ENCODE measurements around the gene SLC4A1AP.
A peak's percentile ranks its signal among the peaks of the same experiment; 100 is the strongest.
"Not testable (repeated sequence)": the region's sequence is repeated elsewhere in the genome, so short reads cannot be mapped to it uniquely, and the experiment has no call there.

The SLC4A1AP gene

DNA sequence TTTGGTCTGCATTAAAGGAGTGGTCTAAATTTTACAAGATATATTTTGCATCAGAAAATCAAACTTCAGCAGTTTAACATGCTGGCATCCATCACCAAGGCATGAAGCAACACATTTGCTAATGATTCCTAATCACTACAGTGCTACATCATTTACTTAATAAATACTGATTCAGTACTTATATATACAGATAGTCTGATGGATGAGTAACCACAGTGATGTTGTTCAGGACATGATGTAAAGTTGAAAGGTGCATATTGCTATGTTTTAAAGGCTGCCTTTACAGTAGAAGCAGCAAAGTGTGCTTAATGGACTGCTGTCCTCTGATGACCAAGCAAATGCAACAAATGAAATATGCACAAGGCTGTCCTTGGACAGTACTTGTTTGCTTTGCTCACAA, 11.3 kb upstream of the SLC4A1AP start:
- DNase-seq: no peak

DNA sequence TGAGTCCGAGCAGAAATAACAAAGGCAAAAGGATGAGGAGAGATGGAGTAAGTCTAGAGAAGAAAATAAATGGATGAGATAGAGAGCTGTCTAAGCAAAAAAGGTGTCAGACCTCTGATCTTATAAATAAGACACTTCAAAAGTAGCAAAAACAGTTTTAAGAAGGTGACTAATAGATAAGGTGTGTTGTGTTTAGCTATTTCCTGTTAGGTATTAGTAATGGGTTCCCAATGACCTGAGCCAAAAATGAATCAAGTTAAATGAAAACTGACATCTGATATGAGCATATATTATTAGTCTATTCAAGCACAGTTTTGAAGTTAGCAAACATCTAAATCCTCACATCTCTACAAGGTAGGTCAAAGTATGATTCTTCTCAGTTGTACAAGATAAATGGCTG, 10.9 kb upstream of the SLC4A1AP start:
- no peak for DNase-seq

DNA sequence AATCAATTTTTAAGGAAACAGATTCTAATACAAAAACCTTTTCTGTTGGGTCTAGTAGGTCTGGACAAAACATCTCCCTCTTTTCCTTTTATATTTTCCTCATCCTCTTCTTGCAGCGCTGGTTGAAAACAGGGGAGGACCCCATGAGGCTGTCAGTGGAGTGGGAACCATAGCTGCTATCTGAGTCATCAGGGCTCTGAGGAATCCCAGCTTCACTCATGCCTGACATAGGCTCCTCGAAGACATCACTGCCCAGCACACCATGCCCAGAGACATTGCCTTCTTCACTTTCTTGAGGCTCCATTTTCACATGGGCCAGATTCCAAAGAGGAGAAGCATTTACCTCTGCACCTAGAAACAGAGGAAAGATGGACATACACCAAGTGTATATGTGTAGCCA, 10.3 kb upstream of the SLC4A1AP start:
- DNase-seq: no peak

DNA sequence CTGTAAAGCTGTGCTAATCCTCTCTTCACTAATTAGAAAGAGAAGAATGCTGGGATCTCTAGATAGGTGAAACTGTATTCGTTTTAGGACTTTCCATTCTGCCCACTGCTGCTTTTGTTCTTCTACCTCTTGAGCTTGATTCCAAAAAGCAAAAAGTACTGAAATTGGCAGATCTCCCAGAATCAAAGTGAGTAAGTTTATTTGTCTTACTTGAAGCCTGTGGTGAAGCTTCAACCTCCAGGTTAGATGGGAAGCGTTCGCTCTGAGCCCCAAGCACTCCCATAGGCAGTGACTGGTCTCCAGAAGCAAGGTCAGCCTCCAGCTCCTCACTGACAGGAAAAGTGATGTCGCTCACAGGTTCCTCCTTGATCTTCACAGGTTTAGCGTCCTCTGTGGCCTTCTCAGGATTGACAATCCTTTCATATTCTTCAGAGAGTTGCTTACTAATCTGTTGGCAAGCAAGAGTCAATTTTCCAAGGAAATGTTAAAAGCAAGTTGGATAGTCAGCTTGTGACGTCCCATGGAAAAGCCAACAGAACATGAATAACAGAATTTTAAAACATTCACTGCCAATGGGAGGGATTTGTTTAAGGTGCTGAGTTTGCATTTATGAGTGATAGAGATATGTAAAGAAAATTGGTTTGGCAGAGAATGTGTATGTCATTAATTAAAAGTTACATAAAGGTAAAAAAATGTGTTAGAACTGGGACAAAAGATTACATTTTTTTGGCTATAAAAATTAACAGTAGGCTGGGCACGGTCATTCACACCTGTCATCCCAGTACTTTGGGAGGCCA, 8.3 kb upstream of the SLC4A1AP start:
- DNase-seq: no peak

DNA sequence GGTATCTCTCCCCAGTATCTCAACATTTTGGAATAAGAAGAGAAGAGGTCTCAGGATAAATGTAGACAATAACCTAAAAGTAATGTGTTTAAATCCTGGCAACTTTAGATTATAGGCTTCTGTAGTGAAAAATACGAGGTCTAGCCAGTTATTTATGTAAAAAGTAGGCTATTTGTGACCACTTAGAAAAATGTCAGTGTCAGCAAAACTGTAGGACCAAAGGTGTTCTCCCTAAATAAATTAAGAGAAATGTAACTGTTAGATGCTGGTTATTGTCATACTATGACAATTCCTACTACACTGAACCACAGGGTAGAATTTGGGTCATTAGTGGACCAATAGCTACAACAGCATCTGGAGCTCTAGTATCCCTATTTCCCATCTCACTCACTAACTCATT, 2.3 kb upstream of the SLC4A1AP start:
- DNase-seq: no peak

DNA sequence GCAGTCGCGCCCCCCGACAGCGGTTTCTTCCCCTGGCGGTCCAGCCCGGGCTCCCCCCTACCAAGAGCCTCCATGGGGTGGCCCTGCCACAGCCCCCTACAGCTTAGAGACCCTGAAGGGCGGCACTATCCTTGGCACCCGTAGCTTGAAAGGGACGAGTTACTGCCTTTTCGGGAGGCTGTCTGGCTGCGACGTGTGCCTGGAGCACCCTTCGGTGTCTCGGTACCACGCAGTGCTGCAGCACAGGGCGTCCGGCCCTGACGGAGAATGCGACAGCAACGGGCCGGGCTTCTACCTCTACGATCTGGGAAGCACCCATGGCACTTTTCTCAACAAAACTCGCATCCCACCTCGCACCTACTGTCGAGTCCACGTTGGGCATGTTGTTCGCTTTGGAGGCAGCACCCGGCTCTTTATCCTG, 475 bp downstream of the SLC4A1AP start:
- DNase-seq: no peak

DNA sequence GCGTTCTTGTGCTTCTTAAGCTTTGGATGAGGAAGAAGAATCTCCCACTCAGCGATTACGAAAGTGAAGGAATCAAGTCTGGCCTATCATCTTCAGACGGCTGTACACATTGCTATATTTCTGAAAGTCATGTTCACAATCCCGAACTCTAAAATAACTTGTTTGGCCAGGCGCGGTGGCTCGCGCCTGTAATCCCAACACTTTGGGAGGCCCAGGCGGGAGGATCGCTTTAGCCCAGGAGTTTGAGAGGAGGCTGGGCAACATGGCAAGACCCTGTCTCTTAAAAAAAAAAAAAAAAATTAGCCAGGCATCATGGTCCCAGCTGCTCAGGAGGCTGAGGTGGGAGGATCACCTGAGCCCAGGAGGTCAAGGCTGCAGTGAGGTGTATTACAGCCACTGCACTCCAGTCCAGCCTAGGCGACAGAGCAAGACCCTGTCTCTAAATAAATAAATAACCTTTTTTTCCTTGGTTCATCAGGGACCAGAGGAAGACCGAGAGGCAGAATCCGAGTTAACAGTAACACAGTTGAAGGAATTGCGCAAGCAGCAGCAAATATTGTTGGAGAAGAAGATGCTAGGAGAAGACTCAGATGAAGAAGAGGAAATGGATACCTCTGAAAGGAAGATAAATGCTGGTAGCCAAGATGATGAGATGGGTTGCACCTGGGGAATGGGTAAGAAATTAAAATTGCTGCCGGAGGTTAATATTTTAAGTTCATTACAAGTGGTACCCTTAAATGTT, 1.1 kb downstream of the SLC4A1AP start:
- no peak for DNase-seq

DNA sequence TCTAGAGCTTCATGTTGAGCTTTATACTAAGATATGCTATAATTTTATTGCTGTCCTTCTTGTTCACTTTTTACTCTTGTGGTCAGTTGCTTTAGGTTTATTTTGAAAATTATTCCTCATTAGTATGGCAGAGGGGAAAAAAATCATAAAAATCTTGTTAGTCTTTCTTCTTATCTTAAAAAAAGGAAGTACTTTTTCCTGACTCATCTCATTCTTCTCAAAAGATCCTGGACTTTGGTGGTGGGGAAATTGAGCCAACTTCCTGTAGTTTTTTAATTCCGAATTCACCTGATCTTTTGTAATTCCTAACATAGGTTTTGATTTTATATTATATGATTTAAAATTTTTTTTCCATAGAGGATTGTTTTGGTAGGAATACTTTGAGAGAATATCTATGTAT, 3.8 kb downstream of the SLC4A1AP start:
- DNase-seq: no peak

DNA sequence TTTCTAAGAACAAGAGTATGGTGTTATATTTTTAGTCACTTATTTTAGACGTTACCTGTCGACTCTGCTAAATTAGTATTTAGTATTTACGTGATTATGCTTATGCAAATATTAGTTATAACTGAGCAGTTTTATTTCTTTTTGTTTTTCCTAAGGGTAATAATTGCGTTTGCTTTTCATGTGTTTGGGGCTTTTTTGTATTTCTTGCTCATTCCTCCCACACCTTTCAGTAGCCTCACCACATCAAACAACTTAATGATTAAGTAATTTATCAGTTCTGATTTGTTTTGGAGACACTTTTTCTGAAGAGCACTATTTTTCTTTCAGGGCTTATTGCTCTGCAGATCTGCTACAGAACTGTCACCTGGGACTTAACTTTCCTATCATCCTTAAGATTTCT, 7.5 kb downstream of the SLC4A1AP start:
- no peak for DNase-seq

DNA sequence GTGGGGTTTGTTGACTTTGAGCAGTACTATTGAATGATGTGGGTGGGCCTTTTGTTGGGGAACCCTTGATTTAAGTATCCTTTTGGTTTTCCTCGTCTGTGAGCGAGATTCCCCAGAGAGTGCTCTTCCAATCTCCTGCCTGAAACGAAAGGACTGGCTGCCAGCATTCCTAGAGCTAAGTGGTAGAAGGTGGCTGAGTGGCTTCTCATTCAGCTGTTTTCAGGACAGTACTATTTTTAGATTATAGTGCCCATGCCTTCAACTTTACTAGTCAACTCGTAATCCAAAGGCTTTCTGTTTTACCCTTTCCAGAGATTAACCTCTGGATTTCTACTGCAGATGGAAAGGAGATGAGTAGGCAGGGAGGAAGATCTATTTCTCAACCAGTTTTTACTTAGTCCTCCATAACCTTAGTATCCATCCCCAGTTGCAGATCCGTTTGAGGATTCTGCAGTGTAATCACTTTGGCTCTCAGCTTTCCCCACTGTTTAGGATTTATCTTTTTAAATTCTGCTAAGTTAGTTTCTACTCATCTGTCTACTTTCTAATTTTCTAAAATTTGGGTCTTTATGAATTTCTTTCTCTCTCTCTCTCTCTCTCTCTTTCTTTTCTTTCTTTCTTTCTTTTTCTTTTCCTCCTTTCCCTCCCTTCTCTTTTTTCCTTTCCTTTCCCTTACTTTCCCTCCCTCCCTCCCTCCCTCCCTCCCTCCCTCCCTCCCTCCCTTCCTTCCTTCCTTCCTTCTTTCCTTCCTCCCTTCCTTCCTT, 9.2 kb downstream of the SLC4A1AP start:
- no peak for DNase-seq

DNA sequence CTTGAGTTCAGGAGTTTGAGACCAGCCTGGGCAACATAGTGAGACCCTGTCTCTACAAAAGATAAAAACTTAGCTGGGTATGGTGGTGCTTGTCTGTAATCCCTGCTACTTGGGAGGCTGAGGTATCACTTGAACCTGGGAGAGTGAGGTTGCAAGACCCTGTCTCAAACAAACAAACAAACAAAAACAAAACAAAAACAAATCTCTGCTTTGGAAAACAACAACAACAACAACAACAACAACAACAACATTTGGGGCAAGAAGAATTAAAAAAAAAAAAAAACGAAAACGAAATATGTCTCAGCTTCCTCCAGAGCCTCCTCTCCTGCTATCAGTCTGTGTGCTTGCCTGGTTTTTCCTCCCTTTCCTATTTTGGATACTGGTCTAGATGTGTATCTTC, 16.9 kb downstream of the SLC4A1AP start:
- DNase-seq: no peak

DNA sequence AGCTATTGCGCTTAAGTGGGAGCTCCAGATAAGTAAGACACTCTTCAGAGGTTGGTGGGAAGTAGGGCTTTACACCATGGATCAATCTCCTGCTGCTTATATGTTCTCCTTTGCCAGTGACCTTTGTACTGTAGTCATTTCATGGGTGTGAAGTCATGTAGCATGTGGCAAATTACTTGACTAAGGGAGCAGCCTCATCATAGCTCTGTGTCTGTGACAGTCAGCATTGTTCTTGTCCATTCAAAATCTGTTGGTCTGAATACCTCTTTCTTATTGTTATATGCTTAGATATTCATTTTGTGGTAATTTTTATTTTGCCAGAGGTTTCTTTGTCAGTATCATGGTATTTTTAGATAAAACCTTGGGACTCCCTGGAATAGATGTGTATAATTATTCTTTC, 18.2 kb downstream of the SLC4A1AP start:
- DNase-seq: no peak

DNA sequence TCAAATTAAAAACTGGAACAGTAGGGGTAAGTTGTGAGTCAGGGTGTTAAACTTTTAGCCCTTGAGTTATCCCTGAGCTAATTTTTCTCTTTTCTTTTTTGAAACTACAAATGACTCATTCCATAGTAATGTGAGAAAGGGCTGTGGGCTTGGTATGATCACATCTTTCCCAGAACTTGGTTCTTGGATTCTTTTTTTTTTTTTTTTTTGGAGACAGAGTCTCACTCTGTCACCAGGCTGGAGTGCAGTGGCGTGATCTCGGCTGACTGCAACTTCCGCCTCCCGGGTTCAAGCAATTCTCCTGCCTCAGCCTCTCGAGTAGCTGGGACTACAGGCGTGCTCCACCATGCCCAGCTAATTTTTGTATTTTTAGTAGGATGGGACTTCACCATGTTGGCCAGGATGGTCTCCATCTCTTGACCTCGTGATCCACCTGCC, 18.7 kb downstream of the SLC4A1AP start:
- not testable (repeated sequence) for DNase-seq

DNA sequence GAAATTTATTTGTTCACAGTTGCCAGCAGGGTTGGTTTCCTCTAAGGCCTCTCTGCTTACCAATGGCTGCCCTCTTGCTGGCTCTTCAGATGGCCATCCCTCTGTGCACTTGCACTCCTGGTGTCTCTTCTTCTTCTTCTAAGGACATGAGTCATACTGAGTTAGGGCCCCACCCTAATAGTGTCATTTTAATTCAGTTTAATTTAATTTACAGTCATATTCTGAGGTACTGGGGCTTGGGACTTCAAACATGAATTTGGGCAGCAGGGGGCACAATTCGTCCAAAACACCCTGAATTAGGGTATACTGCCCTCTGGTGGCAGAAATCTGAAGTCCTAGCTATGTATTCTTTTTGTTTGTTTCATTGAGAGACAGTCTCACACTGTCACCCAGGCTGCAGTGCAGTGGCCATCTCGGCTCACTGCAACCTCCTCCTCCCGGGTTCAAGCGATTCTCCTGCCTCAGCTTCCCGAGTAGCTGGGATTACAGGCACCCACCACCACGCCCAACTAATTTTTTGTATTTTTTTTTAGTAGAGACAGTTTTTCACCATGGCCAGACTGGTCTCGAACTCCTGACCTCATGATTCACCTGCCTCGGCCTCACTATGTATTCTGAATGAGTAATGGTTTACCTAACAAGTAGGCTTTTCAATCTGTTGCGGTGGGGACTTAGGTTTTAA, 19.8 kb downstream of the SLC4A1AP start:
- DNase-seq: peak; percentile 94

DNA sequence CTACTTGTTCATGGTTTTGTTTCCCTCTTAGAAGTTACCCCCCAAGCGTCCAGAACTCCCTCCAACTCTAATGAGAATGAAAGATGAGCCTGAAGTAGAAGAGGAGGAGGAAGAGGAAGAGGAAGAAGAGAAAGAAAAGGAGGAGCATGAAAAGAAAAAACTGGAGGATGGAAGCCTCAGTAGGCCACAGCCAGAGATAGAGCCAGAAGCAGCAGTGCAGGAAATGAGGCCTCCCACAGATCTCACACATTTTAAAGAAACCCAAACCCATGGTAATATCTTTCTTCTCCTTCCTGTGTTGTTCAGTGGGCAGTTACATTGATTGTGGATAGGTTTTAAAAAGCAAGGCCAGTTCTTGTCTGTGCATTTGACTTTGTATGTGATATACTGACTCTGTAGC, 21.3 kb downstream of the SLC4A1AP start:
- DNase-seq: not testable (repeated sequence)

DNA sequence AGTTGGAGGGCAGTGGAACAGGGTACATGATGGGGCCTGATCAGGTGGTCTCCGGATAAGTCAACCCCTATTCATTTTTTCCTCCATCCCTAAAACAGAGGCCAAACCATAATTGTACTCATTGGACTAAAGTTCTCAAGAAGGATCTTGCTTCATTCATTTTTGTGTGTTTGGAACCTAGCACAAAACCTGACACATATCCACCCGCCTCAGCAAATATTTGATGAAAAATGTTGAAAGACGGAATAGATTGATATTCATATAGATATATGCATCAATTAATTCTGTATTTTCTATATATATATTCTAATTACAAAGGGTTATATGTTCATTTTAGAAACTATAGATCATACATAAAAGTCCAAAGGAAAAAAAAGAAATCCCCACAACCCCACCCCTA, 21.9 kb downstream of the SLC4A1AP start:
- no peak for DNase-seq

DNA sequence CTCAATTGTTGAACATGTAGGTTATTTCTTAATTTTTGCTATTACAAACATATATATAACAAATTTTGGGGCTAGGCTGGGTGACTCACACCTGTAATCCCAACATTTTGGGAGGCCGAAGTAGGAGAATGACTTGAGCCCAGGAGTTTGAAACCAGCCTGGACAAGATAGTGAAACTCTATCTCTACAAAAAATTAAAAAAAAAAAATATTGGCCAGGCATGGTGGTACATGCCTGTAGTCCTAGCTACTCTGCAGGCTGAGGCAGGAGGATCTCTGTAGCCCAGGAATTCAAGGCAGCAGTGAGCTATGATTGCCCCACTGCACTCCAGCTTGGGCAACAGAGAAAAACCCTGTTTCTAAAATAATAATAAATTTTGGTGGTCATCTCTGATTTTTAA, 23.5 kb downstream of the SLC4A1AP start:
- no peak for DNase-seq

DNA sequence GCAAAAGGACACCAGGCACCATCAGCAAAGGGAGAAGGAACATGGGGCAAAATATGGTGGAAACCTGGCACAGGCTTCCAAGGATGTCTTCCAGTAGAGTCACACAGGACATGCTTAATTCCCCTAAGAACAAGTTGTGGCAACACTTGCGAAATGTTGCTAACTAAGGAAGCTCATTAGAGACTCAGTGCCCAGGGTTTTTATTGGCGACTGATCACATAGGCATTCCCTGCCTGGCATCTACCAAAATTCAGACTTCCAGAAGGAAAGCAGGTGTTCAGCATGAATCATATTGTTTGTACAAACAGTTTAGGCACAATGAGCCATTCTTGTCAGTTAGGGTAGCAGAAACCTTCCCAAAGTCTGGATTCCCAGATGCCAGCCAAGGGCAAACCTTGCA, 25.7 kb downstream of the SLC4A1AP start:
- DNase-seq: no peak

DNA sequence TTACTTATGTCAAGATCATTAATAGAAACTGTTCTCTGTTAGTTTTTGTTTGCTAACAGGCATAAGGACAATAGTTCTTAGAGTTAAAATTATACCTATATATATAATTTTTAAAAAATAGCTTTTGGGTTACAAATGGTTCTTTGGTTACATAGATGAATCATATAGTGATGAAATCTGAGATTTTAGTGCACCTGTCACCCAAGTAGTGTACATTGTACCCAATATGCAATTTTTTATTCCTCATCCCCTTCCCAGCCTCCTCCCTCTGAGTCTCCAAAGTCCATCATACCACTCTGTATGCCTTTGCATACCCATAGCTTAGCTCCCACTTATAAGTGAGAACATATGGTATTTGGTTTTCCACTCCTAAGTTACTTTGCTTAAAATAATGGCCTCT, 26.4 kb downstream of the SLC4A1AP start:
- no peak for DNase-seq

DNA sequence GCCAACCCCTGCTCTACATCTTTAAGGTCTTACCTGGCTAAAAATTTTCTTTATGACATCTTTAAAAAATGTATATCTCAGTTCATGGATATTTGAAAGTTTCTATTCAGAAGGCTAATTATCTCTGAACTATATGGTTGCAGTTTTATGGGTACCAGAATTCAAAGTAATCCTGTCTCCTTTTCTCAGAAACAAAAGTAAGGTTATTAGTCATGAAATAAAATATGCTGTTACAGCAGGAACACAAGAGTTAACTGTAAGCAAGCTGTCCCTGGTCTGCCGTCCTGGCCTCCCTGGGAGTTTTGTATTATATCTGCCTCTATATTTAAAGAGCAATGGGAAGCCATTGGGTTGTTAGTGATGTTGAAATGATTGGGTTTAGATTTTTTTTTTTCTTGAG, 34.0 kb downstream of the SLC4A1AP start:
- DNase-seq: no peak

DNA sequence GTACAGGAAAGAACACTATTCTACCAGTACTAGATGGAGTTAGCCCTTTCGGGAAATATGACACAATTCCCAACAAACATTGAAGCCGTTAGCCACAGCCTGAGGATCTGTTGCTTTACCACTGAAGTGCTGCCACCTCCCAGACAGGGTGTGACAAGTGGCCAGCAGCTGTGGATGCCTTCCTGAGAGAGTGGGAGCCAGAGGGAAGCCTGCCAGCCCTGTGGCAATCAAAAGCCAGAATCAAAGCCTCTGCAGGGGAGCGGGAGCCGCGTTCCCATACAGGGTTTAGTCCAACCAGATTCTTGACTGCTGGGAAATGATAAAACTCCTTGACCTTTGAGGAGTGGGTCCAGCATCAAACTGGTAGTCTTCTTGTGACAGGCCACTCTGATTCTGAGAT, 38.0 kb downstream of the SLC4A1AP start:
- no peak for DNase-seq

DNA sequence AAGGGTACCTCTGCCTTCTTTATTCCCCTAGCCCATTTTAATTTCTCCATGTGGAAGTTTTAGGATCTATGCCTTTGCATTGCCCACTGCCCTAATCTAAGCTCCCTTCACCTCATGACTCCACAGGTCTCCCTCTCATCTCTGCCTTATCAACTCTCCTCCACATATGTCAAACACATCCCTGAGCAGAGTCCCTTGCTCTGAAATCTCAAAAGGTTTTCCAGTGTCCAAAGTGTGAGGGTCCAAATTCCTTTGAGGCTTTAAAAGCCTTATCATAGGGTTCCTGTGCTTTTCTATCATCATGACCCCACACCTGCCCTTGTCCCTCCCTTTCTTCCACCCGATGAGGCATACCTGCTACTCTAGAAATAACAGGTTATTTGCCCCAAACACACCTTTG, 38.6 kb downstream of the SLC4A1AP start:
- no peak for DNase-seq
